T1000 (cell line): Measurements from ENCODE around the gene CTAGE8.
"Not testable (repeated sequence)": the region's sequence is repeated elsewhere in the genome, so short reads cannot be mapped to it uniquely, and the experiment has no call there.

Source experiments
- DNase-seq: peaks from one replicate; lab custom pipeline; 2025; ENCODE audit warnings: mixed read lengths; lab: John Stamatoyannopoulos, UW

The CTAGE8 gene, protein sequence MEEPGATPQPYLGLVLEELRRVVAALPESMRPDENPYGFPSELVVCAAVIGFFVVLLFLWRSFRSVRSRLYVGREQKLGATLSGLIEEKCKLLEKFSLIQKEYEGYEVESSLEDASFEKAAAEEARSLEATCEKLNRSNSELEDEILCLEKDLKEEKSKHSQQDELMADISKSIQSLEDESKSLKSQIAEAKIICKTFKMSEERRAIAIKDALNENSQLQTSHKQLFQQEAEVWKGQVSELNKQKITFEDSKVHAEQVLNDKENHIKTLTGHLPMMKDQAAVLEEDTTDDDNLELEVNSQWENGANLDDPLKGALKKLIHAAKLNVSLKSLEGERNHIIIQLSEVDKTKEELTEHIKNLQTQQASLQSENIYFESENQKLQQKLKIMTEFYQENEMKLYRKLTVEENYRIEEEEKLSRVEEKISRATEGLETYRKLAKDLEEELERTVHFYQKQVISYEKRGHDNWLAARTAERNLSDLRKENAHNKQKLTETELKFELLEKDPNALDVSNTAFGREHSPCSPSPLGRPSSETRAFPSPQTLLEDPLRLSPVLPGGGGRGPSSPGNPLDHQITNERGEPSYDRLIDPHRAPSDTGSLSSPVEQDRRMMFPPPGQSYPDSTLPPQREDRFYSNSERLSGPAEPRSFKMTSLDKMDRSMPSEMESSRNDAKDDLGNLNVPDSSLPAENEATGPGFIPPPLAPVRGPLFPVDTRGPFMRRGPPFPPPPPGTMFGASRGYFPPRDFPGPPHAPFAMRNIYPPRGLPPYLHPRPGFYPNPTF

DNA sequence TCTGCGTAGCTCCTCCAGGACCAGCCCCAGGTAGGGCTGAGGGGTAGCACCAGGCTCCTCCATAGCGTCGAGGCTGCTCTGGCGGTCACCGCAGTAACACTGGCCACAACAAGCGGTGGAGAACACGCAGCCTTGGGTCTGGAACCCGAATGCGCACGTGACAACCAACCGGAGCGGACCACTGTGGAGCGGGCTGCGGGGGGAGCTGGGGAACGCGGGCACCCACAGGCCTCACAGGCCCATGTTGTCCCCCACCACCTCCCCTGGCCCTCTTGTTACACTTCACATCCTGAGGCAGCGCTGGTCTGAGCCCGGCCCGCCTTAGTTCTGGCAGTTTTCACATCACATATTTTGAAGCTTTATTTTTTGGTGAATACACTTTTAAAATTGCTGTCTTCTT is at the start of gene CTAGE8:
Gene CTAGE8 (minus strand): TSS at position 101 of the 400 bp plus-strand sequence. CDS start 38 bp downstream, at position 63.
- not testable (repeated sequence) for DNase-seq

DNA sequence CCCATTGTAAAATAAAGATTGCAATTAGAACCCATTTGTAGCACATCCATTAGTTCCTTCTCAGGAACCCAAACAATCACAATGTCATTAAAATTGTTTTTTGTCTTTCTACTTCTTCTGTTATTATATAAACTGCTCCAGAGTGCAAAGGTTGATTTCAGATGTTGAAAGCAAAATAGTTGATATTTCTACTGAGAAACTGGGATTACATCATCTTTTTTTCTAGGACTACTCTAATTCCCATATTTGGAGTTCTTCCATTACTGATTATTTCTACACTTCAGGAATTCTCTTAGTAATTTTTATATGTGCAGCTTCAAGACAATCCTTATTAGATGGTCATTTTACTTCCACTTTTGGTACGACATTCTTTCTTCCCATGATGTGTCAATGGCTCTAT is 48.4 kb upstream of the CTAGE8 start:
- DNase-seq: not testable (repeated sequence)

DNA sequence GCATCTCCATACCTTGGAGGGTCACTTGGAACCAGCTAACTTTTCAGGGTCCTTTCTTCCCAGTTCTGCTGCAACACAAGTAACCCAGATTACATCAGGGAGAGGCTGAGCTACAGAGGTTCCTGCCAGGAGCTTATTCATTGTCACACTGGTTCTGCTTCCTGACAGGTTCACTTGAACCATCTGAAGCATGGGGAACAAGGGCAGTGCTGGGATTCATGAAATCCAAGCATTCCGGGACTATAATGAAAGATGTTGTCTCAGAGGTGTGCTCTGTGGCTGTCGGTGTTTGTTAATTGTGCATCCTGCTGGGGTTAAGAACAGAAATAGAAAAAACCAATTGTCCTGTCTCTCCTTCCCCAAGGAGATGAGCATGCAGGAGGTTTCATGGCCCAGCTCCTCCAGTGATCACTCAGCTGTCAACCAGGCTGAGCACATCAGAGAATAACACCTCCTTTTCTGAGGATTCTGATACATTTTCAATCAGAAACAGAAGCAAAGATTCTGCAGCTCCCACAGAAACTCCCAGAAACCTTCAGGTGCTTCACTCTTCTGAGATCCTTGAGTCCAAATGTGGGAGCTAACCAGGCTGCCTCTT is 42.9 kb upstream of the CTAGE8 start, which contains the start of gene OR2A1:
Gene OR2A1 (plus strand): TSS at position 548 of the 598 bp plus-strand sequence. CDS start 5,706 bp downstream, outside the sequence.
- not testable (repeated sequence) for DNase-seq

DNA sequence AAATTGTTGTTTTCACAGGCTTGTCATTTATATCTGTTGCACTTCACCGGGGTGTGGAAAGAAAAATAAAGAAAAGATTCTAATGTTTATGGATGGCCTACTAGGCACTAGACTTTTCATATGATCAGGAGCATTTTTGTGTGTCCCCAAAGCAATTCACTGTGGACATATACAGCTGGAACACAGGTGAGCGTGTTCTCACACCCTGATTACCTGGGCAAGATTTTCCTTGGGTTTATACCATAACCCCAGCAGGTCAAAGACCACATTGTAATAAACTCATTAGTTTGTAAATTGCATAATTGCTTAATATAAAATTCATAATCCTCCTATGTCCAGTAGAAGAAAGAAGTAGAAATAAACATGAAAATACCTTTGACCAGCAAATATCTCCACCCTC is 42.1 kb upstream of the CTAGE8 start:
- DNase-seq: not testable (repeated sequence)

DNA sequence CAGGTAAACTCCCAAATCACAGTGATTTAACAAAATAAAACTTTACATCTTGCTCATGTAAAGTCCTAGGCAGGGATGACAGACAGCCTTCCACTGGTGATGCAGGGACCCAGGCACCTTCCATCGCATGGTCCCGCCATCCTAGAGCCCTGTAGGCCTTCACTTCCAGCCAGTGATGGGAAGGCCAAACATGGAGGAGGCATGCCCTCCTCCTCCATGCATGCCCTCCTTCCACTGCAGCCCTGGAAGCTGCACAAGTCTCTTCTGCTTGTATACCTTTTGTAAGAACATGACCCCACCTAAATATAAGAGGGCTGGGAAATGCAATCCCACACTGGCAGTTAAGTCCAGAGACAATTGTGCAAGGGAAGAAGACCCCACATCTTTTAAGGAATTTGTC is 40.6 kb upstream of the CTAGE8 start:
- not testable (repeated sequence) for DNase-seq

DNA sequence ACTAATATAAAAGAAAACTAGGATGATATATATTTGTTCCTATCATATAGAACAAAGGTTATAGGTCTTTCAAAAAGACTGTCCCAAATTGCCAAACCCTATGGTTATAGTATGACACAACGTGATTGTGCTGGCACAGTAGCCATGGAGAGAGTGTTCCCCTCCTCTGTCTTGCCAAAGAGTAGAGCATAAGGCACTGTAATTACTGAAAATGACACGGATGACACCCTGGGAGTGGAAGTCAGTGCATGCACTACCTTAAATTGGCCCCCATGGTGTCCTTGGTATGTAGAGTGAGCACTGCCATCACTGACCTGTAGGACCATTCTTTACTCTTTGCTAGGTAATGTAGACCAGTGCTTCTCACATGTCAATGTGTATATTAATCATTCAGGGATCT is 36.1 kb upstream of the CTAGE8 start:
- not testable (repeated sequence) for DNase-seq

DNA sequence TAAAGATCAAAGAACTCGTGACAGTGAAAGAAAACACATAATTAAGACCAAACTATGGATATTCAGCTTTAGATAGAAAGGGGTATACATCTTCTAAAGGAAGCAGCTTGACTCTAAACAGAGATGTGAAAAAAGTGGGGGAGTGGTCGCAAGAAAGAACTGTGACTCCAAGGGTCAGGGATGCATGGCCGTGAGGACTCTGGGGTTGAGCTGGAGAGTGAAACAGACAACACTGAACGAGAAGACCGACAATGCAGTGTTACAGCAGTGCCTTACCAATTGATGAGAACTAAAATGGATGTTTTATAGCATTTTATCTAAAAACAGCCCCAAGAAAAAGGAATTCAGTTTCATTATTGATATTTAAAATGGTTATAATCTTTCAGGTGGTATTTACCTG is 34.5 kb upstream of the CTAGE8 start:
- DNase-seq: not testable (repeated sequence)

DNA sequence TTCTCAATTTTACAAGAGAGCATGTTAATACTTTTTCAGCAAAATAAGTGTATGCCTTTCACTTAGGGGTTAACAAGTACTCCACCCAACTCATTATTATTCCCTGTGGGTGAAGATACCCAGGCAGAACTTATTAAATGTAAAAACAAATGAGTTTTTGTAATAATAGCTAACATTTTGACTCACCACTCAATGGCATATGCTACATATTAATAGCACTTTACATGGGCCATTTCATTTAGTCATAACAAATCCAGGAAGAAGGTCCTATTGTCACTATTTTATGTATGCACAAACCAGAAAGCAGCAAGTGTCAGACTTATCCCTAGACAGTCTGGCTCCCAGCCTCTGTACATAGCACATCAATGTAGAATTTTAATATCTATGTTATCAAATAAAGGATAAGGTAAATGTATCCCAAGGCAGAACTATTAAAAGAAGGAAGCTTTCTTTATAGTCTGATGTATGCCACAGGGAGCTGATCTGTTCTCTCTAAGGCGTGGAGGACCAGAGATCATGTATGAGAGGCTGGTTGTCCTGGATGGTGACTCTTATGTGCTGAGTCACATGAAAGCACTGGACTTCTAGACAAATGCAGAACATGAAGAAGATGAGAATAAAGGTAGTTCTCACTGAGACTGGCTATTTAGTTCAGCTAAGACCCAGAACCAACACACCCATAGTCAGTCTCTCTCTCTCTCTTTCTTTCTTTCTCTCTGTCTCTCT is 33.7 kb upstream of the CTAGE8 start:
- DNase-seq: not testable (repeated sequence)

DNA sequence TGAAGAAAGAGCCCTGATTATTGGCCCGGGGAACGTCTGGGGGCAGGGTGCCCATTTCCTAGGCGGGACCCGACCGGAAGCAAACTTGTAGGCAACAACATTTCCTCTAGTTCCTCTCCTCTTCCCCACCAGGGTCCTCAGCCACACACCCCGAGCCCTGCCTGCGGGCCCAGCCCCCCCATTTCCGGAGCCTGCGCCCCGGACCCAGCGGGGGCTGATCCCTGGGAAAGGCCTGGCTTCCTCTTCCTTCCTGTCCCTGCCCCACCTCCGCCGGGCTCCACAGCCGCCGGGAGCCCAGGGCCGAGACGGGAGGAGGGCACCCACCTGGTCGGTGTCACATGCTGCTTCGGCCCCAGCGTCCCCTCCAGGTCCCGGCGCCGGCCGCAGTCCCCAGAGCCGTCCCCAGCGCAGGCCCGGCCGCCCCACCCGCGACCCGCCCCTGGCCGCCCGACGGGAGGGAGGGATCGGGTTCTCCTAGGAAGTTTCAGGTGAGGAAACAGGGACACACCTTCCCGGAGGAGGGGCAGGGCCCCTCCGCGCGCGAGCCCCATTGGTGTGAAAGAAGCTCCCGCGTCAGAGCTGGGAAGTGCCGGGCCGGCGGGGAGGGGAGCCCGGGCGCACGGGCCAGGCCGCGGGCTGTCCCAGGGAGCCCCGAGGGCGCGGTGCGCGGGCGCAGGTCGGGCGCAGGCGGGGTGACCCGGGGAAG is 24.9 kb upstream of the CTAGE8 start:
- not testable (repeated sequence) for DNase-seq

DNA sequence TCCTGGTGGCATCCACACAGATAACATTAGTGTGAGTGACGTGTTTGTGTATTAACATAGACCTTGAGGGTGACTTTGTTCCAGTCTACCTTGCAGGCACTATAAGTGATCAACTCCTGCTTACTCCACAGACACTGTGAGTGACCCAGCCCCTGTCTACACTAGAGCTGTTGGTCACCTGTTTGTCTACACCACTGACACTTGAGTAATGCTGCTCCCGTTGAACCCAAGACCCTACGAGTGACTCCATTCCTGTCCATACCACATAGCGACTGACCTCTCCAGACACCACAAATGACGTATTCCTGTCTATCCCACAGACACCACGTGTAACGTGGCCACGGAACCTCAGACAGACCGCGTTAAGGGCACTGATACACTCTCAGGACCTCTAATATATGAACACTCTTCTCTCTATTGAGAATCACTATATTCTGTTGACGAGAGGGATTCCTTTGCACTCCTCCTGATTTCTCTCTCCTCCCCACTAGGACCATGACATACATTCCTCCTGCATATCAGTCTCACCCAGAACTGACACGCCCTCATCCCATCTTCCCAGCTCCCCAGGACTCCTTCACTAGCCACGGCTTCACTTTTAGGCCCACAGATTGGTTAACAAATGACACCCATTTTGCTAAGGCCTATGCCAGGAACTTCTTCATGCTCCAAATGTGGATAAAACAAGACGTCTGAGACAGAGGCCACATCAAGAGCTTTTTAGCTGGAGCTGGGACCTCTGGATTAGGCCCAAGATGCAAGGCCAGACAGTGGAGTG is 23.5 kb upstream of the CTAGE8 start:
- not testable (repeated sequence) for DNase-seq

DNA sequence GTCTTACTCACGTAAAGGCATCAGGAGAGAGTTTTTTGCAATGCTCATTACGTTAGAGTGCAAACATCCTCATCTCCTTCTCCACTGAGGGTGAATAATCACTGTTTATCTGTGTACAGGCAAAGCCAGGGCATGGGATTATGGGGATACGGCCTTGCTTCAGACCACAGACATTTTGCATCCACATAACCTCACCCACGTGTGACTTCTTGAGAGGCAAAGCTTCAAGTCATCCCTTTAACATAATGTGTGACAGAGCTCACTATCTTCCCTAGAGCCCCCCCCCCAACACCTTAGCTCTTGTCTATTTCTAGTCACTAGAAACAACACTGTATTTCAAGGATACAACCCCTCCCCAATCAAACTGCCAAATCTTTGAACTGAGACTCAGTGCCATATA is 22.5 kb upstream of the CTAGE8 start:
- DNase-seq: not testable (repeated sequence)

DNA sequence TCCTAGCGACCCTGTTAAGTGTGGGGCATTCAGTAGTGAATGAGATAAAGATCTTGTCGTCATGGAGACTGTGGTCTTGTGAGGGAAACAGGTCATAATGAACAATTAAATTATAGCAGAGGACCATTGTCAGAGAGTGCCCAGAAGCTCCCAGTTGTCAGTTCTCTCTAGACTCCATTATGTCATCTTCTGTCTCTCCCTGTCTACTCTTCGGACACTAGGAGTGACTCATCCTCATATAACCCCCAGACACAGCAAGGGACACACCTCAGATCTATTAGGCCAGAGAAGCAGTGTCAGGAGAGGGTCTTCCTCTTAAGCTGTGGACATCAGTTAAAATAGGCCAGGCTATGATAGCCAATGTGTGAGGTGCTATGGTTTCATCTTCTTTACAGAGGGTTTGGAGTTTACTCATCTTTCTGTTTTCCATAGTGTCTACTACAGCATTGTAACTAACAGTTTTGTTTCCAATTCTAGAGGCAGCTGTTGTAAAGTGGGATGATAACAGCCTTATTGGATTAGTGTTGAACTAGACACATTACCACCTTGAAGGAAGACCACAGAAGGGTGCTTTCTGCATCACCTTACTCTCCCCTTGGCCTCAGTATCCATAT is 18.2 kb upstream of the CTAGE8 start:
- DNase-seq: not testable (repeated sequence)

DNA sequence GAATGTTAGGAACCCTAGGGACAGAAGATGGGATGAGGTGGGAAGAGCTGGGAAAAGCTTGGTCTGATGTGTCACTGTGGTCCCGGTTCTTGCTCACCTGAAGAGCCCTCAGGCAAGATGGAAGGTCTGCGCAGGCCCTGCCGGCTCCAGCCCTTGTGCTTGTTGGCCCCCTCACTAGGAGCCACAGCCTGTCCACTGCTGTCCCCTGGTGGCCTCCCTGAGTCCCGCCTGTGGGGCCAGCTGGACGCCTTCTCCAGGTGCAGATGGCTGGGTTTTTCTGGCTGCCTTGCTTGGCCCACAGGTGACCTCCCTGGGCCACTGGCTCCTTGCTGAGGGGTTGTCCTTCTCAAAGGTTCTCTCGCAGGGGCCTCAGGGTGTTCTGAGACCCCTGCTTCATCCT is 14.6 kb upstream of the CTAGE8 start:
- DNase-seq: not testable (repeated sequence)

DNA sequence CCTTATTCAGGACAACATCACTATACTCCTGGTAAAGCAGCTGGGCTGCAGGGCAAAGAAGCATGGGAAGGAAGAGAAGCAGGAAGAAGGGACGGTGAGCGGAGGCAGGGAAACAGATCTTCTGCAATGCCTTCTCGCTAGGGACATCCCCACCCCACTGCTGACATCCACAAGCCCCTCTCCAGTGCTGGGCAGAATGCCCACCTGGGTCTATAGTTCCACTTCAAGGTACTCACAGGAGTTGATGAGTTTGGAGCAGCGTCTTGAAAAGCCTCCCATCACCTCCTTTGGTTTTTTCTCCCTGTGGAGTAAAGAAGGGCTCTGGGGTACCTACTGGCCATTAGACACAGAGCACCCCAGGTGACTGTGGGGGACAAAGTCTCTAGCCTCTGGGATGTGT is 13.4 kb upstream of the CTAGE8 start:
- not testable (repeated sequence) for DNase-seq

DNA sequence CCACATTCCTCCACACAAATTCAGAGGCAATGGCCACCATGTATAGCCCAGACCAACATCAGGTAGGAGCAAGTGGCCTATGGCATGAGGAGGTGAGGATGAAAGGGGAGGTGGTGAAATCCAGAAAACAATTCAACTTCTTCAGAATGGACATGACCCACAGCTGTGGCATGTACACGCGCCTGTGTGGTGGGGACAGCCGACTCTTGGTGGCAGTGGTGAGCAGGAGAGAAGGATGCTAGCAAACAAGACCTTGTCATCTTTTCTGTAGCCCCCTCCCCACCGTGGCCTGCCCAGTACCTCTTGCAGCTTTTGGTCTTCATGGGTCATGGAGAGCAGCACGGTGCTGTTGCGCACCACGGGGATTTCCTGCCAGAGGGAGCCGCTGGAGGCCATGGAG is 12.9 kb upstream of the CTAGE8 start:
- not testable (repeated sequence) for DNase-seq

DNA sequence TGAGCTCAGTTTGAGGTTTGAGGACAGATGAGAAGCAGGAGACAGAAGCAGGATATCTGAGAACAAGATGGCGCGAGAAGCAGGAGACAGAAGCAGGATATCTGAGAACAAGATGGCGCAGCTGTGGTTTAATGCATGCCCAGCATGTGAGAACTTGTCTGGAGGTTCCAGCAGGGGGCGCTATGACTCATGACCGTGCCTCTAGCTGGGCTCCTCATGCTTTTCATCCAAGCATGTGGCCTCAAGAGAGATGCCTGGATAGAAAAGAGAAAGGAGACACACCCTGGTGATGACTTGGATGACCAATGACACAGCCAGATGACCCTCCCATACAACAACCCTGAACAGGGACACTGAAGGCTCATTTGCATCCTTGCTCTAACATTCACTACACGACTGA is 10.9 kb upstream of the CTAGE8 start:
- not testable (repeated sequence) for DNase-seq

DNA sequence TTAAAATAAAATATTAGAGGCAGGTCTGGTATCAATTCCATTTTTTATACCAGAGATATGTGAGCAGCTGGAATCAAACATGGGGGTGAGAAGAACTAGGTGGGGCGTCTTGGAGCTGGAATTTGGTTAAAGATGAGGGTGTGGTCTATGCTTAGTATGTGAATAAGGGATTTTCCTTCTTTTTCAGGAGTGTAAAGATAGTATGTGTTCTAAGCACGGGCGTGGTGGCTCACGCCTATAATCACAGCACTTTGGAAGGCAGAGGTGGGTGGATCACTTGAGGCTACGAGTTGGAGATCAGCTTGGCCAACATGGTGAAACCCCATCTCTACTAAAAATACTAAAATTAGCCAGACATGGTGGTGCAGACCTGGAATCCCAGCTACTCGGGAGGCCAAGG is 6.2 kb upstream of the CTAGE8 start:
- not testable (repeated sequence) for DNase-seq

DNA sequence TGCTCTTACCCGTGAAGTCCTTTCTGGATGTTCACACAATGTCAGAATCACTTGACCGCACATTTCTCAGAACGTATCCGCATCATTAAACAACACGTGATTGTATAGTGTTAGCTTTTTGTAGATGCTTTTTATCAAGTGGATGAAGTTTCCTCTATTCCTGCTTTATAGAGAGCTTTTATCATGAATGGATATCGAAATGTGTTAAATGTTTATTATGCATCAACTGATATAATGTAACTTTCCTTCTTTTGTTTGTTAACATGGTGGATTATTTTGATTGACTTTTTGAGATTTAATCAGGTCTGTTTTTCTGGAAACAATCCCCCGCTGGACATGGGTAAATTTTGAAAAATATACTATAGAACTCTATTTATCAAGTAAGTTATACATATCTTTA is 4.4 kb downstream of the CTAGE8 start, which contains the start of gene OR2A7:
Gene OR2A7 (minus strand): TSS at position 101 of the 400 bp plus-strand sequence. CDS start 5,164 bp downstream, outside the sequence.
- DNase-seq: not testable (repeated sequence)

DNA sequence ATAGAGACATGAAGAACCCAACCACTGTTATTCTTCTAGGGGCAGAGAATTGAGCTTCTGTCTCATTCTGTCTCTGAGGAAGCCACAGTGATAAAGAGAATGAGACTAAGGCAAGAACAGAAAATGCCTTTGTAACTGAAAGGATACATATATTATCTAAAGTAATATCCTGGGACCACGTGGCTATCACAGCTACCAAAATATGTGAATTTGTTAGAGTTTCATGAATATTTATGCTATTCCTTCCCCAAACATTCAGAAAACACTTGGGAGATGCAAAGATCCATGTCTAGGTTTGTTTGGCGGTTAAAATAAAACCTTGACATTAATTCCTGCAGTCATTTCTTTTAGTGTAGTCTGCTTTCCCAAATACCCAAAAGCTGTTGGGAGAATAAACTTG is 7.0 kb downstream of the CTAGE8 start:
- not testable (repeated sequence) for DNase-seq

DNA sequence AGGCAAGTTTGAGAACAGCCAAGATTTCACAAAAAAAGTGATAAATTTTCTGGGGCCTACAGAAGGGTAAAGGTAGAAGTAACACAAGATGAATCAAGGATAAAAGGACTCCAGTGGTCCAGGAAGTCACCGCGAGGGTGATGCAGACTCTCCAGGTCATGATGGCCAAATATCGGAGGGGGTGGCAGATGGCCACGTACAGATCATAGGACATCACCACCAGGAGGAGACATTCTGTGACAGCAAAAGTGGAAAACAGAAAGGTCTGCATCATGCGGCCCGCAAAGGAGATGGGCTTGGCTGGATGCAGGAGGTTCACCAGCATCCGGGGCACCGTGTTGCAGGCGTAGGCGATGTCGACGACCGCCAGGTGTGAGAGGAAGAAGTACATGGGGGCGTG is 10.0 kb downstream of the CTAGE8 start:
- not testable (repeated sequence) for DNase-seq
